HG02885 (cell line): ENCODE data around the gene TANGO6.
"Not testable (repeated sequence)": the region's sequence is repeated elsewhere in the genome, so short reads cannot be mapped to it uniquely, and the experiment has no call there.

Experiments used
- ATAC-seq: cut with Tn5 transposase; IDR thresholded peaks from one replicate; pipeline ENCODE4 v1.9.1; 2021; ENCODE audit warnings: mild to moderate bottlenecking; ENCODE audit not compliant: unreplicated experiment, poor library complexity

Gene TANGO6

GRCh38 chr16:69111876-69112230, 268.5 kb downstream of the TANGO6 start:
- no peak for ATAC-seq

GRCh38 chr16:69112285-69113129, 269.2 kb downstream of the TANGO6 start:
- no peak for ATAC-seq

DNA sequence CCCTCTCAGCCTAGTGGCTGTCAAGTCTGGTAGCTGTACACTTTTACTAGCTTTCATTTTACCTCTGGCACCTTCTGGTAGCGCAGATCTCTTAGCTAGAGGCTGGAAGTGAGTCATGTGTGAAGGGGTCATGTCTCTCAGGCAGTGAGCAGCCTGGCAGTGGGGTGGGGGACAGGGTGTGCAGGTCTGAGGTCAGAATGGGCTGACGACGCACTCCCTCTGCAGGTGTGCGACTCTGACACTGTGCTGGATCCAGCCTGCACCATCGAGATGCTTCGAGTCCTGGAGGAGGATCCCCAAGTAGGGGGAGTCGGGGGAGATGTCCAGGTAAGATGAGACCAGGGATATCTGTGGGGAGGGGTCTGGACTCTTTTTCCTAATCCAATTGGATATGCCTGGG, 269.9 kb downstream of the TANGO6 start:
- no peak for ATAC-seq

- no peak for ATAC-seq
Measured at GRCh38 chr16:69114346-69114975, 271.1 kb downstream of the TANGO6 start.

DNA sequence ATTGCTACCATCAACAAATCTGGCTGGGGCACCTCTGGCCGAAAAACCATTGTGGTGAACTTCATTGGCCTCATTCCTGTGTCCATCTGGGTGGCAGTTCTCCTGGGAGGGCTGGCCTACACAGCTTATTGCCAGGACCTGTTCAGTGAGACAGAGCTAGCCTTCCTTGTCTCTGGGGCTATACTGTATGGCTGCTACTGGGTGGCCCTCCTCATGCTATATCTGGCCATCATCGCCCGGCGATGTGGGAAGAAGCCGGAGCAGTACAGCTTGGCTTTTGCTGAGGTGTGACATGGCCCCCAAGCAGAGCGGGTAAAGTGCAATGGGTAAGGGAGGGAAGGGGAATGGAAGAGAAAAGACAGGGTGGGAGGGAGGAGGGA, 271.6 kb downstream of the TANGO6 start:
- ATAC-seq: no peak

- ATAC-seq: no peak
Measured at GRCh38 chr16:69115361-69115760, 272.0 kb downstream of the TANGO6 start.

GRCh38 chr16:69115837-69116236, 272.5 kb downstream of the TANGO6 start:
- ATAC-seq: no peak

DNA sequence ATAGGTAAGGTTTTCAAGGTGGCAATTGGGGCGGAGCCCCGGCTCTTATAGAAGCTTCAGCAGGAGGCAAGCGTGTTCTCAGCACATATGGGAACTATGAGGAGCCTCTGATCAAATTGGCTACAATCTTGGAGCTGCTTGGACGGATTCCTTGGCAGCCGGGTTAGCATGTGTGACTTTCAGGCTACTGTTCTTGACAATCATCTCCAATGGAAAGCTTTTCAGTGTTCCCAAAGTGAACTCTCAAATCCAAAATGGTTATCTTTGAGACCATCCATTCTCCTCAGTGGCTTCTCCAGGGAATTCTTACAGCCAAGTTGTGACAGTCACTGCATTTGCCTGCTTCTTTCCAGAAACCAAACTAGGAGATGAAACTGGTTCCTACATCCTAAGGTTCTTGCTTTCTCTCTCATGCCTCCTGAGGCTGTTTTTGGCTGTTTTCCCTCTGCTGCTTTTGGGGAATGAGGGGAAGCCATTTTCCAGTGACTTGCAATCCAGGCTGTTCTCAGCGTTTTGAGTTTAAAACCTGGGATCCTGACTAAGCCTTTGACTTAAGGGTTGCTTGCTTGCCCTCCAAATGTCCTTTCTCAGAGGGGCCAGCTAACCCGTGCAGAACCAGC, 273.0 kb downstream of the TANGO6 start:
- no peak for ATAC-seq

GRCh38 chr16:69116906-69117305, 273.6 kb downstream of the TANGO6 start:
- no peak for ATAC-seq

DNA sequence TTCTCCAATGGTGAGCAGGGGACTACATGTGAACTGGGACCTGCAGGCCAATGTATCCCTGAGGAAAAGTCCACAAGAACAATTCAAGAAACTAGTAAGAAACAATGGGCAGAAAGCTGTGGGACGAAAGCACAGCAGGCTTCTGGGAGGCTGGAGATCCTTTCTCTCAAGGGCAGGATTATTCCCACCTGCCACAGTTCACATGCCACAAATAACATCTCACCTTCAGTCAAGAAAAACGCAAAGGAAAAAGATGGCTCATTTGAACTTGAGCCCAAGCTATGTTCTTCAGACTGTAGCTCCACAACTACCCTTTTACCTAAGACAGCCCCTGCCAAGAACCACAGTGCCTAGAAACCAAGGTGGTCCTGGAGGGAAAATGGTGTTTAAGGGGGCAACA, 275.1 kb downstream of the TANGO6 start:
- no peak for ATAC-seq

GRCh38 chr16:69118994-69119393, 275.7 kb downstream of the TANGO6 start:
- no peak for ATAC-seq

GRCh38 chr16:69119536-69119935, 276.2 kb downstream of the TANGO6 start:
- ATAC-seq: no peak

- no peak for ATAC-seq
Measured at GRCh38 chr16:69120096-69120664, 276.8 kb downstream of the TANGO6 start.

GRCh38 chr16:69123910-69124309, 280.6 kb downstream of the TANGO6 start:
- no peak for ATAC-seq

DNA sequence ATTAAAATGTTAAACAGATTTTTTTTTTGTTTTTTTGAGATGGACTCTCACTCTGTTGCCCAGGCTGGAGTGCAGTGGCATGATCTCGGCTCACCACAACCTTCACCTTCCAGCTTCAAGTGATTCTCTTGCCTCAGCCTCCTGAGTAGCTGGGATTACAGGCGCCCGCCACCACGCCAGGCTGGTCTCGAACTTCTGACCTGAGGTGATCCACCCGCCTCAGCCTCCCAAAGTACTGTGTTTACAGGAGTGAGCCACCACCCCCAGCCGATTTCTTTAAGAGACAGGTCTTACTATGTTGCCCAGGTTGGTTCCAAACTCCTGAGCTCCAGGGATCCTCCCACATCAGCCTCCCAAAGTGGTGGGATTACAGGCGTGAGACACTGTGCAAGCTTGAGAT, 281.1 kb downstream of the TANGO6 start:
- not testable (repeated sequence) for ATAC-seq

GRCh38 chr16:69124961-69125360, 281.6 kb downstream of the TANGO6 start:
- ATAC-seq: not testable (repeated sequence)

DNA sequence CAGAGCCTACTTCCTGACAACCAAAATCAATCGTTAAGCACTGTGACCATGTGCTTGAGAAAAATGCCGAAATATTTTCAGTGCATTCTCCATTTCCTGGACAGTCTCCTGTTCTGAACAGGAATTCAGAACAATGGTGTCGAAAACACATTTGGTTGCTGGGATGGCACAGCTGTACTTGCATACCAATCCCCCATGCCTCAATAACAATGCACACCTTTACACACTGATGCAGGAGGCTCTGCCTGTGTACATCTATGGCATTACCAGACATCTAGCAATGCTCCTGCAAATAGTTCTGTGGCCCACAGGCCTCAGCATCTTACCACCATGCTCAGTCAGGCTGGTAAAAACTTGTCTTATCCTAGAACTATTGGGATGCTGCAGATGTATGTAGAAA, 282.9 kb downstream of the TANGO6 start:
- no peak for ATAC-seq

GRCh38 chr16:69126801-69127200, 283.5 kb downstream of the TANGO6 start:
- not testable (repeated sequence) for ATAC-seq

DNA sequence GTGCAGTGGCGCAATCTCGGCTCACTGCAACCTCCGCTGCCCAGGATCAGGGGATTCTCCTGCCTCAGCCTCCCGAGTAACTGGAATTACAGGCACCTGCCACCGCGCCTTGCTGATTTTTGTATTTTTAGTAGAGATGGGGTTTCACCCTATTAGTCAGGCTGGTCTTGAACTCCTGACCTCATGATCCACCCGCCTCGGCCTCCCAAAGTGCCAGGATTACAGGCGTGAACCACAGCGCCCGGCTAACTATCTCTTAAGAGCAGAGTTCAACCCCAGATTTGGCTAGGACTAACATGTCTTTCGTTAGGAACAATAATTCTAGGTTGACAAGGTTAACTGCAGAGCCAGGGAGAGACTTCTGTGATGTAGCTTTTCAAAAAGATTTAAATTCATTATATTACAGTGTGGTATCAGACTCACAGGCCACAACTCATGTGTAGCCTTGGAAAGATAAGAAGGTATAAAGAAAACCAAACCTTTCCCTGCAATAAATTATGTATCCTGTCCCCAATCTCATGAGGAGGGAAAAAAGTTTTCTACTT, 284.7 kb downstream of the TANGO6 start:
- ATAC-seq: no peak

DNA sequence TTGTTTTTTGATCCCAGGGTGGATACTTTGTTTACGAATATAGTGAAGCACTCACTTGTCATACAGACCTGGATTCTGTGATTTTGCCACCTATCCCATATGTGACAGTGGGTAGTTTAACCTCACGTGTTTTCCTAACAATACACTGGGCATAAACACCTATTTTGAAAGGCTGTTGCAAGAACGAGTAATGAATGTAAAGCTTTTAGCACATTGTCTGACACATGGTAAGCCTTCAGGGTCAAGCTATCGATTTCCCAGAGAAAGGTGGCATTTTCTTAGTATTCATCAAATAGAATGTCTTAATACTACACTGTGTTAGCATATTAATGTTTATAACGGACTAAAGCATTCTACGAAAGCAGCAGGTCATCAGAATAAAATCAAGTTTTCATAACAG, 287.1 kb downstream of the TANGO6 start:
- ATAC-seq: no peak
